Retina (tissue), 1 donor: ENCODE results near the gene WBP2.

Source experiments
- DNase-seq: peaks from one replicate; pipeline ENCODE4 v3.0.0-alpha.2; 2016

The WBP2 gene

GRCh38 chr17:75843577-75844529 lies 11.3 kb downstream of the WBP2 start, which contains the start of gene UNC13D:
UNC13D (minus strand) TSS chr17:75844404; CDS start chr17:75844337, 67 bp downstream.
- peak; percentile 7 for DNase-seq

- no peak for DNase-seq
Measured at GRCh38 chr17:75842963-75843576, 12.1 kb downstream of the WBP2 start.

GRCh38 chr17:75842411-75842810 lies 12.7 kb downstream of the WBP2 start:
- DNase-seq, result no peak

DNA sequence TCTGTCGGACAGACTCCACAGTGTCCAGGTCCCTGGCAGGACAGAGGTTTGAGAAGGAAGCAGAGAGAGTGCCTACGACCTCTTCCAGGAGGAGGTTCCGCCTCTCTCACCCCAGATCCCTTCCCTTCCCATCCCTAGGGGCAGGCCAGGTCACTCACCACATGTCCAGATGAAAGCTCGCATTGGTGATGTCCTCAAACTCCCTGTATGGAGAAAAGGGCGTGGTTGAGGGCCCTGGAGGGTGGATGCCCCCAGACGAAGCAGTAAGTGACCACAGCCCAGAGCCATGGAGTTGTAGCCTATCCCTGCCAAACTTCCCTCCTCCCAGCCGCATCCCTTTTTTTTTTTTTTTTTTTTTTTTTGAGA lies 14.4 kb downstream of the WBP2 start:
- no peak for DNase-seq

DNA sequence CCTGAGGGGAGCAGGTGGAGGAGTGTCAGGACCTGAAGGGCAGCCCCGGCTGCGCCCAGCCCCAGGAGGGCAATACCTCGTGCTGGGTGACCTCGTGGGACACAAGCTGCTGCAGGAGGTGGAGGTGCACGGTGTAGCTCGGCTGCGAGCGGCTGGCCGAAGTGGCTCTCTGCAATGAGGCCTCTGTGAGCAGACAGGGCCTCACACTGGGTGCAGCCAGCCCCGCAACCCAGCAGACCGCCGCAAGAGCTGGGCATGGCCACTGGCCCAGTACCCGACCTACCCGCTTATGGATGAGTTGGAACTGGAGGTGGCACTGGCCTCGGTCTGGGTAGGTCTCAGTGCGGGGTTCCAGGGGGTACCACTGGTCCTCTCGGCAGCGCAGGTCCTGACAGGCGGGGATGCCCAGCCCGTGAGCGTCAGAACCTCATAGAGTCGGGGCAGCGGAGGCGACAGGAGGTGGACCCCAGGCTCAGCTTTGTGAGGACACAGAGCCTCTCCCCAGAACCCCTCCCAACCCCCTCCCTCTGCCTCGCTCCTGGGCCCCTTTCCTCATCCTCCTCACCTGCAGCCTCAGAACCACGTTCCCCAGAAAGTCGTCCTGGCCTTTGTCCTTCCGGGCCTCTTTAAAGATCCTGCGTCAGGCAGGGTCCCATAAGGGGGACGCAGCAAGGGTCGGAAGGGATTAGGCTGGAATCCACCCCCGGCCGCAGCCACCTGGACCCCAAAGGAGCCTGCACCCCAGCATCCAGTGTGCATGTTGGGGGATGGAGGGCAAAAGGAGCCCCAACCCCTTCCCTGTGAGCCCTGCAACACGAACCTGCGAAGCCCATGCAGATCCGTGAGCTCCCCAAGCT lies 15.0 kb downstream of the WBP2 start:
- DNase-seq, result no peak

- no peak for DNase-seq
Measured at GRCh38 chr17:75838410-75838809, 16.7 kb downstream of the WBP2 start.

DNA sequence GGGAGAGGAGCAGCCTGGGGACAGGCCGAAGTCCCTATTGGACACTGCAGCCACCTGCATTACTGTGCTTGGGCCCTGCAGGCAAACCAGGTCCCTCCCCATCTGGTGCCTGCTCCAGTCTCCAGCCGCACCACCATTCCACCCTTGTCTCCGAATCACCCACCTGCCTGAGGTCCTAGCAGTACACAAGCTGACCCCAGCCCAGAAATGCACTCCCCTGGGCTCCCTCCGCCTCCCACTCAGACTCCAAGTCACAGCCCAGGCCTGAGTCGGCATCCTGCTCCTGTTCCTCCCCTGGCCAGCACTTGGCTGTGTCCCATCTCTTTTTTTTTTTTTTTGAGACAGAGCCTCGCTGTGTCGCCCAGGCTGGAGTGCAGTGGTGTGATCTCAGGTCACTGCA lies 17.2 kb downstream of the WBP2 start:
- DNase-seq, result no peak

GRCh38 chr17:75836605-75837004 lies 18.5 kb downstream of the WBP2 start:
- no peak for DNase-seq

GRCh38 chr17:75835654-75835987 lies 19.5 kb downstream of the WBP2 start:
- DNase-seq, result no peak

DNA sequence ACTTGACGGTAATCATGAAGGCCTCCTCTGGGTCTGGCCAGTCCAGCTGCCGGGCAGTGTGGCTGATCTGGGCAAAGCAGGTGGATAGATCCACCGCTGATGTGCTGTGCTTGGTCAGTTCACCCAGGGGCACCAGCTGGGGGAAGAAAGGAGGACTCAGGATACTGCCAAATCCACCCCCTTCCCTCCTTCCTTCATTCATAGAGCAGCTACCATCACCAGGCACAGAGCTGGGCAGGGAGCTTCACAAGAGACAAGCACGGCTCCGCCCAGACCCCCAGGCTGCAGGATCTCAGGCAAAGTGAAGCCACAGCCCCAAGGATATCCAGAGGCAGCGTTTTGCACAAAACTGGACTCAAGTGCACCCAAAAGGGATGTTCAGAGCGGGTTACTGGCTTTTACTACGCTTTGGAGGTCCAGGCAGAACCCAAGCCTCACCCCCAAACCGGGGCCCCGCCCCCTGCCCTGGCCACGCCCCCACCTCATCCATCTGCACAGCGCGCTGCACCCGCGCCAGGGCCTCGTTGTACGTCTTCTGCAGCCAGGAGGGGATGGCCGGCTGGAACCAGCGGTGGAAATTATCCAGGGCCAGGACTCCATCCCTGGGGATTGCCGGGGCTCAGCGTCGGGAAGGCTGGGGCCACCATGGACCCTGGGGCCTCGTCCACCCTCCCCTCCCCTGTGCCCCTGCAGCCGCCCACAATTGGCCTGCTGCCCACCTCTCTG lies 20.0 kb downstream of the WBP2 start:
- DNase-seq, result peak; percentile 14

DNA sequence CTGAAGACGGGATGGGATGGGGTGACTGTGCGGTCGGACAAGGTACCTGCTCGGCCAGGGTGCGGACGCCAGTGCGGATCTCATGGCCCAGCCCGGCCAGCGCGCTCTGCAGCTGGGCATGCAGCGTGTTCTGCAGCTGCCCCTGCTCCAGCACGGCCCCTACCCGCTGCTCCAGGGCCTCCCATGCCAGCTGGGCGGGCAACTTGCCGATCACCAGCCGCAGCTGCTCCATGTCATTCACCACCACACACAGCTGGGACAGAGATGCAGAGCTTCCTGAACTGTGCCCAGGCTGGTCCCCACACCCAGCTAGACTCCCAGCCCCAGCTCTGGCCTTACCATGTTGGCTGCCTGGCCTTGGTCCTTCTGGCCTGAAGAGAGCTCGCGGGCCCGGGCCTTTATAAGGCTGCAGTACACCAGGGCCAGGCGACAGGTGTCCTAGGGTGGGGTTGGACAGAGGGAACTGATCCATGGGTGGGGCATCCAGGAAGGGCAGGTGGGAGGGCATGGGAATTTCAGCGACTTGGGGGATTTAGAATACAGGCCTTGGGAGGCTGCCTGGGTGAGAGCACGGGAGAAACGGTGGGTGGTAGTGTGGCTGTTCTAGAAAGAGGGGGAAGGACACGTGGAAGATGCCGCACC lies 20.7 kb downstream of the WBP2 start:
- DNase-seq, result no peak

- DNase-seq, result no peak
Measured at GRCh38 chr17:75832652-75833400, 22.3 kb downstream of the WBP2 start.

DNA sequence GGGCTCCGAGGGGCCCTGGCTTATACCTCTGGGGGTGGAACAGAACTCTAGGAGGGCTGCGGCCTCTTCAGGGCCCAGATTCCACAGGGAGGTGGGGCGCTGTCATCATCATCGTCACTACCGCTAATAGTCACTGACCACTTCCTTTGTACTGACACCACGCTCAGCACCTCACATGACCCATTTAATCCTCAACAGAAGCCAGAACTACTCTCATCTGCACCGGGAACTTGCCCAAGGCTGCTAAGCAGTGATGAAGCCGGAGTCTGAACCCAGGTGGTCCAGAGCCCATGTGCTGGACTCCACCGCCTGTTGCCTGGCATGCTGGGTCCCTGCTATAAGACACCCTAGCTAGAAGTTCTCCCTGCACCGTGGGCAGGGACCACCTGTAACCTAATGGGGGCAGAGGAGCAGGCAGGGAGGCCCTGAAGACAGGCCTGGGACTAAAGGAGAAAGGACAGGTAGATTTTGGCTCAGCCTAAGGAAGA lies 22.9 kb downstream of the WBP2 start:
- DNase-seq, result peak; percentile 38

DNA sequence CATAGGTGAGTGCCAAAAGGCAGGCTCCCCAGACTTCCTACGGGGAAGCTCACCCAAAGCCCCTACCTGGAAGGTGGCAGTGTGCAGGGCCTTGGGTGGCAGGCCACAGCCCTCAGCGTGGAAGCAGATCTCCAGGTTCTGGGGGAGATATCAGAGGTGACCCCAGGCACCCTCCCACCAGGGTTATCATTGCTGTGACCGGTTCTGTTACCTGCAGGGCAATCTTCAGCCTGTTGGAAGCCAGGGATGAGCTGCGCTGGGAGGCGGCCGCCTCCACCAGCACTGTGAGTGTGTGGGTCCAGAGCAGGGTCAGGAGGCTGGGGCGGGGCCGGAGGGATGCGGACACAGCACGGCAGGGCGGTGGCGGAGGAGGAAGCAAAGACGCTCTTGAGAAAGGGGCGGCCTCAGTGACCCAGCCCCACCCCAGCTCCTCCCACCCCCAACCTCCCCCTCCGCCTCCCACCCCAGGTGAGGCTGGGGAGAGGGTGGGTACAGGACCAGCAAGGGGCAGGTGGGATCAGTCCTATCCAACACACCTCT lies 24.0 kb downstream of the WBP2 start:
- DNase-seq, result no peak

DNA sequence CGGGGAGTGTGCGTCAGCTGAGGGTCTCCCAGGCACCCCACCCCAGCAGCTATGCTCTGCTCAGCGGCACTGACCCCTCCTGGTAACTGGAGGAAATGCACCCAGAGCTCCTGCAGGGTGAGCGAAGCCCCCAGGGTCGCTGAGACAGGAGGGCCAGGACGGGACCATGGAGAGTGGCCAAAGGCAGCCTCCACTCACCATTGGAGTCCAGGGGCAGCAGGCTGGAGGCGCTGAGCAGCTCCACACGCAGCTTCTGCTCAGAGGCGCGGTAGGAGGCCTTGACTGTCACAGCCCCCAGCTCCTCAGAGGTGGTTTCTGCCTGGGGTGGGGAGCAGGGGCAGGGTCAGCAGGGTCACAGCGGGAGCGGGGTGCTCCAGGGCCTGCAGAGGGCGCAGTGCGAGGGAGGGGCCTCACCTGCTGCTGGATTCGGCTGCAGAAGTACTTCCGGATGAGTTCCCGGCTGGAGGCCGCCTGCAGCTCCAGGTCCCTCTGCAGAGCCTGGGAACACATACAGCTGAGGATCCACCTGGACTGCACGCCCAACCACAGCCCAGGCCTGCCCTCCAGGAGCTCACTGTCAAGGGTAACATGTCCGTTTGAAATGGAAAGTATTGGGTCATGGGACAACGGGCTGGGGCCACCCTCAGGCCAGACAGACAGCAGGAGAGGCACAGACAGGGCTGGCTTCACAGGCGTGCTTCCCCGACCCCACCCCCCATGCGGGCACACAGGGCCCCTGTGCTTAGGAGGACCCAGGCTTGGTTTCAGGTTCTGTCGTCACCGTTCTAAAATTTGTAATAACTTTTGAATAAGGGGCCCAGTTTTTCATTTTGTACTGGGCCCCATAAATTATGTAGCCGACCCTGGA lies 24.7 kb downstream of the WBP2 start:
- peak; percentile 56 for DNase-seq

DNA sequence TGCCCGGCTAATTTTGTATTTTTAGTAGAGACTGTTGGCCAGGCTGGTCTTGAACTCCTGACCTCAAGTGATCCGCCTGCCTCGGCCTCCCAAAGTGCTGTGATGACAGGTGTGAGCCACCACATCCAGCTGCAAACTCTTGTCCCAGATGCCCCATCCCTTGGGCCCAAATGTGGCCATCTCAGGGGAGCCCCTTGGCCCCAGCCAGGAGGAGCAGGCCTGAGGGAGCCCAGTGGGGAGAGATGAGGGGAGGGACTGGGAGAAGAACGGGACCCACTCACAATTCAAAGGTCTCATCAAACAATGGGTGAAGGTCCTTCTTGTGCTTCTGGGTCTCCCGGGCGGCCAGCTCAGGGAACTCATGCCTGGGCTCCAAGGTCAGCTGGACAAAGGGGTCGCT lies 25.4 kb downstream of the WBP2 start:
- no peak for DNase-seq

GRCh38 chr17:75828741-75829140 lies 26.4 kb downstream of the WBP2 start:
- peak; percentile 34 for DNase-seq

GRCh38 chr17:75828076-75828400 lies 27.1 kb downstream of the WBP2 start:
- DNase-seq, result no peak

GRCh38 chr17:75827308-75828075 lies 27.6 kb downstream of the WBP2 start:
- peak; percentile 96 for DNase-seq
